NCI-H2081 treated with DMSO at 0.1 percent for 48 hours (cell line): Measurements from ENCODE around the gene DTX4.

Experiments used
- DNase-seq: peaks from one replicate; lab custom pipeline; 2025; lab: John Stamatoyannopoulos, UW

DTX4 gene

DNA sequence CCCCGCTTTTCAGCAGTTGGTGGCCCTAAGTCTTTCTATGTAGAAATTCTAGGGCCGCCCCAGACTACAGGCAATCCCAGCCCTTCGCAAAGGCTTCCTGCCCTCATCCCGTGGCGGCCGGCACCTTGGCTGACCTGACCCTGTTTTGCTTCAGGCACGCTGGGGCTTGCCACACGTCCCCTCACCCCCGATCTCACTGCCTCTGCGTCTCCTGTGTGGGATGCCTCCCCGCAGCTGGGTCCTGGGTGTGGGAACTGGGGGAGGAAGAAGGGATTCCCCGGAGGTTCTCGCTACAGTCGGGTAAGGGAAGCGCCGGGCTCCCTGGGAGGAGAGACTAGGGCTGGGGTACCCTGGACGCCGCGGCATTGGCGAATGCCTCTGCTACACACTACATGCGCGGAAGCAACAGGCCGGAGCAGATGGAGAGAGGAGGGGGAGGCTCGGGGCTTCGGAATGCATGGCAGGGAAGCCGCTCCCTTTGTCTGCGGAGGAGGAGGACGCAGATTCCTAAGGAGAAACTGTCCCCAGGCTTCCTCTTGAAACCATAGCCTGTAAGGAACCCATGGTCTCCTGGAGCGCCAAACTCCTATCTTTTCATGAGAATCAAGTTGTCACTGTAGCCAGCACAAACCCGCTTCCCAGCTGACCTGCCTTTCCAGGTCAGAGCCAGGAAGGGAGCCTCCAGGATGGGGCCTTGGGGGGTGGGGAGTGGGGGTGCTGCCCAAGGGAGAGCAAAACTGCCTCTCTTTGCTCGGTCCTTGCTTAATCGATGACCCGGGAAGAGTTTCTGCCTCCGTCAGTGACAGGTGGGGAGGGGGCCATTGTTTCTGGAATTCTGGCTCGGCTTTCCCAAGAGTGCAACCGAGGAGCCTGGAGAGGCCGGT, 1.4 kb downstream of the DTX4 start:
- no peak for DNase-seq

DNA sequence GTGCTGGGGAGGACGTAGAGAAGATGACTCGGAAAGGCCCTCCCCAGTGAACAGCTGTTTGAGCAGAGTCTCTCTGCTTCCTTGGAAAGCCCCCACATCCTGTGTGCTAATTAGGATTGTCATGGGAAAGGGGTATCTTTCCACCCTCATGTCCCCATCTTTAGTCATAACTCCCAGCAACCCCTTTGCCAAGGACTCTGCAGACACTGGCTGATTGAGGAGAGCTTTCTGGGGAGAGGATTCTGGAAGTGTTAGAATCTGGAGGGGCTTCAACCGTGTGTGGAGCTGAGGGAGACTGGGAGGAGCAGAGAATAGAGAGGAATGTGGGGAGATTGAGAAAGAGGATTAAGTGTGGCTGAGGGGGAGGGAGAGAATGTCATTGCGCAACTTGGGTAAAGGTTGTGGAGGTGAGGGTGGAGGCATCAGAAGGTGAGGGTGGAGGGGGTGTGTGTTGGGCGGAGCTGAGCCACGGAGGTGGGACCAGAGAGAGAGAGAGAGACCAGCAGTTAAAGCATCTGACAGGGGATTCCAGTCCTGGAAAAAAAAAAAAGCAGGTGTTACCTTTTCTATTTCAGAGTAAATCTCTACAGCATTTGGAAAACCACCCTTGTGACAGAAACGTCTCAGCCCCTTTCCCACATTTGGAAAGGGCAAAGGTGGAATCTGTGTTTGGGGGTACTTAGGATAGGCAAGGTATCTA, 2.2 kb downstream of the DTX4 start:
- DNase-seq: no peak

DNA sequence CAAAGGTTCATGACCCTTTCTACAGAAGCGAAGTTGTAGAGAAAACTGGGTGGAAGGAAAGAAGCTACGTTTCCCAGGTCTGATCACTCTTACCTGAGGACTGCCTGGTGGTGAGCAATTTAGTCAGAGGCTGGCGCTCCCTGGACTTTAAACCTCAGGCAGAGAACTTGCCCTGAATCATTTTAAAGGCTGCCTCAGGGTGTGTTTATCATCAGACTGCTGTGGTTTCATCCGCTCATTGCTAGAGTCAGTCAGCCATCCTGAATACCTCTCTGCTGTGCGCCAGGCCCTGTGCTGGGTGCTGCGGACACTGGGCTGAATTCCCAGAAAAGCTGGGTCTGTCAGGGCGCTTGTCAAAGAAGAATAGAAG, 2.7 kb downstream of the DTX4 start:
- DNase-seq: no peak

DNA sequence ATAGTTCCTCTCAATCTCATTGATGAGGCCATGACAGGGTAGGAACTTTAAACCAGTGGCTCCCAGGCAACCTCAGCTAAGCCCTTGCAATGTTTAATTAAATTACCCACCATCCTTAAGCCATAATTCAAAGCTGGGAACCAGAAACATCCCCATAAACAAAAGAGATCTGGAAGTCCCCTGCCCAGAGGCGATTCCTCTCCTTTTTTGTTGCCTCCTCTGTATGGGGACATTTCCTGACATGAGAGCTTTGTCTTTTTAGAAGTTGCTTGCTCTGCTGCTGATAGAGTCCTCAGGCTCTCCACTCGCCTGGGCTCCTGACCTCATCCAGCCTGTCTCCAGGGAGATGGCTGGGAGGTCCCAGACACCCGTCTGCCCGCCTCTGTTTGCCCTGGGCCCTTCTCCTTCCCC, 3.2 kb downstream of the DTX4 start:
- DNase-seq: no peak

DNA sequence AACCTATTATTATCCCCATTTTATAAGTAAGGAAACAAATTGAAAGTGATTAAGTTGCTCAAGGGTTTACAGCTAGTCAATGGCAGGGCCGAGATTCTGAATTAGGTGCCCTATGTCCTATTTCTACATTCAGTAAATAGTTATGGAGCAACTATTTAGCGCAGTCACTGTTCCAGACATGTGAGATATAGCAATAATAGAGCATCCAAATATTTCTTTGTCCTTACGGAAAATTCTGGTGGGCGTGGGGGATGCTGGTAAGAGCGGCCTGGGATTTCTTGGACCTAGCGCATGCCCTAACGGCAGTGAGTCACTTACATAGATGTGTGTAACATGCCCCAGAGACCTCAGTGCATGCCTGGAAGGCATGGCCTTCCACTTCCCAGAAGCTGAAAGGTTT, 4.4 kb downstream of the DTX4 start:
- no peak for DNase-seq

DNA sequence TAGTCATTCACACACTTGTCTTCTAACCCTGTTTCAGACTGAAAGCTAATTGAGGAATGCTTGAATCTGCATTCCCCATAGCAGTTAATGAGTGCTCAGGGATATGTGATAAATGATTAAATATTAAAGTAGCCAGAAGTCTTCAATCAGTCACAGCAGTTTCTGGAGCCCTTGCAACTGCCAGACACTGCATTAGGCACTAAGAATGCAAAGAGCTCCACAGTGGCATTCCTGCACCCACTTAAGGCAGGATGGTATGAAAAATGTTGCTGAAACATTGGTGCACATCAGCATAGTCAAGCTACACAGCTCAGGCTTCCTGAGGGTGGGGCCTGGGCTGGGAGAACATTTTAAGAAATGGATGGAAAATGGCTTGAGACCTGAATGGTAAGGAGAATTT, 6.5 kb downstream of the DTX4 start:
- DNase-seq: no peak

DNA sequence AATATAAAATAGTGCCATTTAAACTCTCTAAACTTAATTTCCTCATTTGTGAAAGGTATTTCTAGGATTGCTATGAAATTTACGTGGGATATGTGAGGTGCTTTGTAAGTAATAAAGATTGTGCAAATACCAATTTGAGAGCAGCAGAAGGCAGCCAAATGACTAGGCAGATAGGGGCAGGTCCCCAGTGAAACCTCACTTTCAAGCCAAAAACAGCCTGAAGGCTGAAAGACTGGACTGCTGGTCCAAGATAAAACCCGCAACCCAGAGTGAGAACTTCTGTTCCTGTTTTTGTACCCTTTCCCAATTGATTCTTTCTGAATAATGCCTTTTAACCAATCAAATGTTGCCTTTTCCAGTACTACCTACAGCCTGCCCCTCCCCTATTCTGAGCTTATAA, 7.2 kb downstream of the DTX4 start:
- DNase-seq: no peak

DNA sequence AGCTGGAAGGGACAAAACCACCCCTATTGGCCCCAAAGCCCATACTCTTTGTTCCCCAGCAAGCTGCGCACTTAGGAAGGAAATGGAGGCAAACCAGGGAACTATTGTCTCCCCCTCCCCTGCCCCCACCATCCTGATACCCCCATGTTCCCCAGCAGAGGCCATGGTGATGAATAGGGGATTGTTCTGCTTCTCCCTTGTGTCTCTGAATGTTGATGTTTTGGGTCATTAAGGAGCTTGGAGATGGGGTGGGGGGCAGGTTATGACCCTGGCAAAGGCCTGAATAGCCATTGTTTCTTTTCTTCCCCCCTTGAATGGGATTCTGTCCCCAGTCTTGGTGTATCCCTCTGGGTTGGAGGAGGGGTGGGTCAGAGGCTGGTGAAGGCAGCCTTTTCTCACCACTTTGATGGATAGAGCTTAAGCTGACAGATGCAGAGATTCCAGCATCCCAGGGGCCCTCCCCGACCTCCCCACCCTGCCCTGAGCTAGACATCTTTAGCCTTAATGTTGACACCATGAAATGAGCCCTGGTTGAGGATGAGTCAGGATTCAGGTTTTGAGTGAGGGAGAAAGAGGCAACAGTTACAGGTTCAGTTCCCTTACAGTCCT, 8.3 kb downstream of the DTX4 start:
- no peak for DNase-seq

DNA sequence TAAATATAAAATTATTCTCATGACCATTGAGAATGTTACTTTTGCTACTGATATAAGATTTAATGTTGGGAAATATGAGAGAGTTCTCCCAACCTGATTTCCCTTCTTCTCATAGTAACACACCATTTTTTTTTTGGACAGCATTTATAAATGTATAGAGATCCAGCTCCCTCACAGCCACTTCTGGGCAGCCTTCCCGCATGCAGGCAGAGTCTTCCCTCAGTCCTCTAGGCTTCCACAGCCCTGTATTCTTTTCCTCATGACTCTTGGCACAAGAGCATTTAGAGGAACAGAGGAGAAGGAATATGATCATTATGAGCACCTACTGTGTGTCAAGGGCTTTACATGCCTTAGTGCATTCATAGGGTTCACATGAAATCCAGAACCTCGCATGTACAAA, 9.0 kb downstream of the DTX4 start:
- no peak for DNase-seq

DNA sequence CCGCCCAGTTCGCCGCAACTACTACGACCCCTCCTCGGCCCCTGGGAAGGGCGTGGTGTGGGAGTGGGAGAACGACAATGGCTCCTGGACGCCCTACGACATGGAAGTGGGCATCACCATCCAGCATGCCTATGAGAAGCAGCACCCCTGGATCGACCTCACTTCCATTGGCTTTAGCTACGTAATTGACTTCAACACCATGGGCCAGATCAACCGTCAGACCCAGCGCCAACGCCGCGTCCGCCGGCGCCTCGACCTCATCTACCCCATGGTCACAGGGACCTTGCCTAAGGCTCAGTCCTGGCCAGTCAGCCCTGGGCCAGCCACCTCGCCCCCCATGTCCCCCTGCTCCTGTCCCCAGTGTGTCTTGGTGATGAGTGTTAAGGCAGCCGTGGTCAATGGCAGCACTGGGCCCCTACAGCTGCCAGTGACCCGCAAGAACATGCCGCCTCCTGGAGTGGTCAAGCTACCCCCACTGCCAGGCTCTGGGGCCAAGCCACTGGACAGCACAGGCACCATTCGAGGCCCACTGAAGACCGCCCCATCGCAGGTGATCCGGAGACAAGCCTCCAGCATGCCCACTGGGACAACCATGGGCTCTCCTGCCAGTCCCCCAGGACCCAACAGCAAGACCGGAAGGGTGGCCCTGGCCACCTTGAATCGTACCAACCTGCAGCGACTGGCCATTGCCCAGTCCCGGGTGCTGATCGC, 10.0 kb downstream of the DTX4 start:
- DNase-seq: no peak

DNA sequence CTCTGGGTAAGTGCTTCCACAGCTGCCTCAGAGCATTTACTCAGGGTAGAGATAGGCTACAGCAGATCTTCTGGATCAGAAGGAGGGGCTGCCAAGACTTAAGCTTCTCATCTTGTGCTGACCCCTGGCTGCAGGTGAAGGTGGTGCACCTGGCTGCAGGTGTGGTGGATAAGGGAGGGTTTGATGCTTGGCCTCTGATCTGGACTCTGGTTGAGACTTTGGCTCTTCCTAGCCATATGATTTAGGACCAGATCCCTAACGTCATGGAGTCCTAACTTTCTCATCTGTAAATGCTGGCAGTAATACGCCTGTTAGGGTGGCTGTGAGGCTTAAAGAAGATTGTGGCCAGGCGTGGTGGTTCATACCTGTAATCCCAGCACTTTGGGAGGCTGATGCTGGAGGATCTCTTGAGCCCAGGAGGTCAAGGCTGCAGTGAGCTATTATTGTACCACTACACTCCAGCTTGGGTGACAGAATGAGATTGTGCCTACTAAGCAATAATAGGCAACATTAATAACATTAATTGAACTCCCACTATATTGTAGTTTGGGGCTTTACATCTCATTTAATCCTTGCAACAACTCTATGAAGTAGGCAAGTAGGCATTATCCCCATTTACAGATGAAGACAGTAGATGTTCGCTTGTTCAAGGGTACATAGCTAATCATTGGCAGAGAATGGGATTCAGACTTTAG, 10.7 kb downstream of the DTX4 start:
- DNase-seq: no peak

DNA sequence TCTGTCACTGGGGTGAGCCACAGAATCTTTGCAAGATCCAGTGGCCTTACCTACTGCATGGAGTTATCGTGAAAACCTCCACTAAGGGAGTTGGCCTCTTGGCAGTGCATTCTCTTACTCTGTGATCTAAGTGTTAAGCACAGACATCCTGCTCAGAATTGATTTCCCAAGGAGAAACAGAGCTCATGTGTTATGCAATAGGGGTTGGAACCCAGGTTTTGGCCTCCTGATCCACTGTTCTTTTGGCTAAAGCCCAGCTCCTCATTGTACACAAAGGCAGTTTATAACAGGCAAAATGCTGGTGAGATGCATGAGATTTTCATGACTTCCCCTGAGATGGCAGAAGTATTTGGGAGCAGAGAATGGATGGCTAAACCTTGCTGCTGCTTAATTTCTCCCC, 11.8 kb downstream of the DTX4 start:
- no peak for DNase-seq

DNA sequence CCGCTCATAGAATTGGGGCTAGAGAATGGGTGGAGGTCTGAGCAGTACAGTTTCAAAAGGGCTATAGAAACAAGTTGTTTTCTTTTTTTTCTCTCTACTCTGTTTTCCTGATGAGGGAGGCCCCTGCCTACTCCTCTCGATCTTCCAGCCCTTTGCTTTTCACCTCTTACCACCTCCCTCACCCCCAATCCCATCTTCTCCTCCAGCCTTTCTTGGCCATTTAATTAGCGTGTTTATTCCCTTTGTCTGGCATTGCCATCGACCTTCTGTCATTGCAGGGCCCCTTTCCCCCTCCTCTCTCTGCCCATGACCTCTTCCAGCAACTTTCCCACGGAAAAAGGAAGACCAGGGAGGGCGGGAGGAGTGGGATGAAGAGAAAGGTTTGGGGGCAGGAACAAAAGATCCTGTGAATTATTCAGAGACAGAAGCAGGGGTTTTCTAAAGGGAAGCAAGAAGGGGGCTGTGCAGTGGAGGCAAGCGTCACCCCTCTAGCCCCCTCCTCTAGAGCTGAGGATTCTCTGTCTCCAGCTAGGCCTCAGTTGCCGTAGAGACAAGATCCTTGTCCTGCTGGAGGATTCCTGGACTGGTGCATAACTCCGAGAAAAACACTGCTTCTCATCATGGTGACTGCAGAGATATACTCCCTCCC, 12.9 kb downstream of the DTX4 start:
- no peak for DNase-seq

DNA sequence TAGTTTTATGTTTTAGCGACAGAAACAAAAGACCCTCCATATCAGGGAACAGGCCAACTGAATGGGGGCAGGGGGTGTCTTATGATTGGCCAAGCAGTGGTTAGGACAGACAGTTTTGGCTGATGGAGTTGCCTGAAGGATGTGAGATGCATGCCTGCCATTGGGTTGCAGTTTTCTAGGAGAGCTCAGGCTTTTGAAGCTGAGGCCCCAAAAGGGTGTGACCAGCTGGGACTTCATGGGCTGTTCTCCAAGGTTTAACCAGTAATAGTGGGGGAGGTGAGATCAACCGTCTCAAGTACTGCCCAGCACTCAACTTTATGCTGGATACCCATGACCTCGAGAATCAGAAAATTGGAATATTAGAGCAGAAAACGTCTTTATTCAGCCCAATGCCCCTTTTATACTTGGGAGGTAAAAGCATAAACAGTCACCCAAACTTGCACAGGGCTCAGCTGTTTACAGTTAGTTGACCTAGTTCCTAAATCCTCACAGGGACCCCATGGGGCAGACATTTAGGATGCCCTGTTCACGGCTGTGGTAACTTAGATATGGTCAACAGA, 13.5 kb downstream of the DTX4 start:
- no peak for DNase-seq

DNA sequence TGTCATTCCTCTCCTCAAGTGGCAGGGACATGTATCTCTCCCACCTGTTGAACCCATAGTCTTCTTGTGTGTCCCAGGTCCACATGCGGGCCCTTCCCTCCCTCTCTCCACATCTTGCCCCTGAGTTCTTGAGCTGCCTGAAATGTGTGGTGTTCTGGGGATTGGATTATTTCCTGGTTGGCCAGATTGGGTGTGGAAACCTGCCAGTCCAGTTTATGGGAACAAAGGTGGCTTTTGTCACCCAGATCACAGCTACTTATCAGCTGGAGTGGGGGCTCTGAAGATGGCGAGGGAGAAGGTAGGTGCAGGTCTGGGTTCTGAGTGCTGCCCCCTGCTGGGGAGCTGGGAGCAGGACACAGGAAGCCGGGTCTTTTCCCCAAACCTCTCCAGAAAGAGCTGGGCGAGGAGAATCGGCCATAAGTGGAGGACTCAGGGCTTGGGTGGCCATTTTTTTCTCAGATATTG, 14.2 kb downstream of the DTX4 start:
- no peak for DNase-seq

DNA sequence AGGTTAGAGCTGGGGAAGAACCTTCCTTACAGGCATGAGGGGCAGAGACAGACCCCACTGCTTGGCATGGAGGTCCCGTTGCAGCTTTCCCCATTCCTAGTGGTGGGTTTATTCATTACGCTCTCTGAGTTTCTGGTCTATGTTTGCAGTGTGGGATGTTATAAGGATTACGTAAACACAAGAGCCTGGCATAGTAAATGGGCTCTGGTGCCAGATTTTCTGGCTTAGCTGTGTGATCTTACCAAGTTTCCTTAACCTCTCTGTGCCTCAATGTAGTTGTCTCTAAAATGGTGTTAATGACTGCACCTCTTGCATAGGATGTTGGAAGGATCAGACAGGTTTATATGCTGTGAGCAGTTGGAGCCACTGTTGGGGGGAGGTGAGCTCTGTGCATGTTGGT, 15.1 kb downstream of the DTX4 start:
- DNase-seq: no peak

DNA sequence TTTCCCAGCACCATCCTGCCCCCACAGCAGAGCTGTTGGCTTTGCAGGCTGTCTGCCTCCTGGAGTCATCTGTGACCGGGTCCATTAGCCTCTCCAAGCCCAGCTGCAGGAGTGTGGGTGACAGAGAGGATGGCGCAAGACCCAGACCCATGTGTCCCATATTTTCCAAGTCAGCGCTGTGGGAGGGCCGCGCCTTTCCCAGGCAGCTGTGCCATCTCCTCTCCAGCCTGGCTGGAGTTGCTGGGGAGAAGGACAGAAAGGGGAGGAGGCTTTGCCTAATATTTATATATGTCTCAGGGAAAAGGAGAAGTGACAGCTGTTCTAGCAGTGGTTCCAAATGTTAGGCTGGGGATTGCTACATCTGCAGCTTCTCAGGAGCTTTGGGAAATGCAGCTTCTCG, 15.7 kb downstream of the DTX4 start:
- DNase-seq: no peak

DNA sequence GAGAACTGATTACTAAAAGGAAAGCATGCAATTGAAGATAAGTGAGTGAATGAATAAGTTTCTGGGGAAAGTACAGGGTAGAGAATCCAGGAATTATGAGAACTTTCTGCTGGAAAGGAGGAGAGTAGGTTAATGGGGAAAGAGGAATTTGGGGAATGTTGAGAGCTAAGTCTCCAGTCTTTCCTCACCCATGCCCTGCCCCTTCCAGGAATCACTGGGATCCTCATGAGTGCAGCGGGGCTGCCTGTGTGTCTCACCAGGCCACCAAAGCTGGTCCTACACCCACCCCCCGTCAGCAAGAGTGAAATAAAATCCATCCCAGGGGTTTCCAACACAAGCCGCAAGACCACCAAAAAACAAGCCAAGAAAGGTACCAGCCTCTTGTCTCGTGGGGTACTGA, 17.0 kb downstream of the DTX4 start:
- DNase-seq: no peak

DNA sequence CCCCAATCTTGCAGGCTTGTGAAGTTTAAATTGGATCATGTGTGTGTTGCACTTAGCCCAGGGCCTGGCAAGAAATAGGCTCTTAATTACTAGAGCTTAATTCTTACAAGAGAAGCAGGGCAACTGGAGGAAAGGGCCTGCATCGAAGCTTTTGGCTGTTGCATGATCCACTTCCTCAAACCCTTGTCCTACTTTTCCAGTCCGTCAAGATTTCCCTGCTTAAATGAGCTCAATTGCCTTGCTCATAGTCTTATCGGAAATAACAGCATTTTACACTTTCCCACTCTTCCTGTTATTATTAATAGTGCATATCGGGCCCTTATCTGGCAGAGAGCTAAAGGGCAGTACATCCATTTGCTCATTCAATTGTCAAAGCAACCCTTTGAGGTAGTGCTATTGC, 18.1 kb downstream of the DTX4 start:
- no peak for DNase-seq

DNA sequence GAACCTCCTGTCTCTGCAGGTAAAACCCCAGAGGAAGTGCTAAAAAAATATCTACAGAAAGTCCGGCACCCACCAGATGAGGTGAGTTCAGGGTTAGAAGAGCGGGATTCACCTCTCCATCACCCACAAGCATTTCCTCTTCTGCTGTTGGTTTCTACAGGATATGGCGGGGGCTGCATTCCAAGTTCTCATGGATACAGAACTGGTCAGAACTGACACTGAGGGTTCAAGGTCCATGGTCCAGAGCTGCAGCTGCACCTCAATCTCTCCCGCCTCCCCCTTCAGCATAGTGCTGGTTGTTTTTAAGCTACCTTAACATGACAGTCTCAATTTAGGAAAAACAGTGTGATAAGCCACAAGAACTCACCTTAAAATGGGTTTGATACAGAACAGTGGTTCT, 19.2 kb downstream of the DTX4 start:
- no peak for DNase-seq

DNA sequence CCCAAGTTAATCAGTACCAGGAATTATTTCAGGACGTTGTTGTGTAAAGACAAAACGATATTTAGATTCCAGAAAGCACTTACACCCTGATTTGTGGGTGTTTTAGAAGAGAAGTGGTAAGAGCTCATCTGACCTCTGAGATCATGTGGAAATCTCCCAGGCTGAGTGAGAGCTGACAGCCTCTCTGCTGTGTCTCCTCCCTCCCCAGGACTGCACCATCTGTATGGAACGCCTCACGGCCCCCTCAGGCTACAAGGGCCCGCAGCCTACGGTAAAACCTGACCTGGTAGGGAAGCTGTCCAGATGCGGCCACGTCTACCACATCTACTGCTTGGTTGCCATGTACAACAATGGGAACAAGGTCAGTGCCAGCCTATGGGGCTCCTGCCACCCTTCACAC, 20.0 kb downstream of the DTX4 start:
- DNase-seq: no peak
